22Rv1 (cell line): ENCODE measurements around the gene BCL11A.

Experiments
- H3K27ac ChIP-seq: fragments of 450-650 bp; 2 replicates; pipeline ENCODE4 v1.5.1; 2017
- ZFX ChIP-seq: fragments of 450-650 bp; IDR thresholded peaks from 2 replicates; pipeline ENCODE4 v1.6.1; 2017; ENCODE audit warnings: antibody characterized with exemption, borderline replicate concordance
- TF ChIP-seq, protein P1 (sequence below): fragments of 450-650 bp; IDR thresholded peaks from 2 replicates; pipeline ENCODE4 v1.5.1; 2017; ENCODE audit warnings: mild to moderate bottlenecking

The BCL11A gene

DNA sequence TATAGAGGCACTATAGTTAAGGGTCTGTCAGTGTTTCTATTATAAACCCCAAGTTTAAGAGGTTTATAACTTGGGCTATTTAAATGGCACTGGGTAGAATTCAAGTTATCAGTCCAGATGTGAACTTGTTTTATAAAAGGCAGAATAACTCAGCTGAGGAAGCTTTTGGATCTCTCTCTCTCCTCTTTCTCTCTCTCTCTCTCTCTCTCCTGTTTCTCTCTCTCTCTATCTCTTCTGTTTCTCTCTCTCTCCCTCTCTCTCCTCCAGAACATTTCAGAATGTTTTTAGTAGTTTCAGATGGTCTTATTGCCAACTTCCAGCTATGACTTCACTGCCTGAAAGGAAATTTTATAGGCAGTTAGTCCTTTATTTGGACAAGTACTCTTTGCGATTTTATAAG is 6.4 kb upstream of the BCL11A start:
- TF ChIP-seq ZFX = no peak
- TF ChIP-seq, protein P1, sequence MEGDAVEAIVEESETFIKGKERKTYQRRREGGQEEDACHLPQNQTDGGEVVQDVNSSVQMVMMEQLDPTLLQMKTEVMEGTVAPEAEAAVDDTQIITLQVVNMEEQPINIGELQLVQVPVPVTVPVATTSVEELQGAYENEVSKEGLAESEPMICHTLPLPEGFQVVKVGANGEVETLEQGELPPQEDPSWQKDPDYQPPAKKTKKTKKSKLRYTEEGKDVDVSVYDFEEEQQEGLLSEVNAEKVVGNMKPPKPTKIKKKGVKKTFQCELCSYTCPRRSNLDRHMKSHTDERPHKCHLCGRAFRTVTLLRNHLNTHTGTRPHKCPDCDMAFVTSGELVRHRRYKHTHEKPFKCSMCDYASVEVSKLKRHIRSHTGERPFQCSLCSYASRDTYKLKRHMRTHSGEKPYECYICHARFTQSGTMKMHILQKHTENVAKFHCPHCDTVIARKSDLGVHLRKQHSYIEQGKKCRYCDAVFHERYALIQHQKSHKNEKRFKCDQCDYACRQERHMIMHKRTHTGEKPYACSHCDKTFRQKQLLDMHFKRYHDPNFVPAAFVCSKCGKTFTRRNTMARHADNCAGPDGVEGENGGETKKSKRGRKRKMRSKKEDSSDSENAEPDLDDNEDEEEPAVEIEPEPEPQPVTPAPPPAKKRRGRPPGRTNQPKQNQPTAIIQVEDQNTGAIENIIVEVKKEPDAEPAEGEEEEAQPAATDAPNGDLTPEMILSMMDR = no peak
- no peak overlapping the region for H3K27ac ChIP-seq

DNA sequence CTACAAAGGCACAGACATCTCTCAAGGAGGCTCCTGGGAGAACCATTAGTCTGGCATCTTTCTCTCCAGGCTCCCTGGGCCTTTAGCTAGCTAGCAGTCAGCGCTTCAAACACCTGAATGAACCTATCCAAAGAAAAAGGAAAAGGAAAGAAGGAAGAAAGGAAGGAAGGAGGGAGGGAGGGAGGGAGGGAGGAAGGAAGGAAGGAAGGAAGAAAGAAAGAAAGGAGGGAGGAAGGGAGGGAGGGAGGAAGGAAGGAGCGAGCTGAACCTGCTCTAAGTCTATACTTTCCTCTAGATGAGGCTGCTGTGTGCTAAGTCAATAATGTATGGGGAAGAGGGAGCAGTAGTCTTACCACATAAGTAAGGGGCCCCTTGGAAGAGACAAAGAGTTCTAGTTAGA is 5.1 kb upstream of the BCL11A start:
- H3K27ac ChIP-seq = no peak overlapping the region
- TF ChIP-seq, protein P1 = no peak
- TF ChIP-seq ZFX = no peak

DNA sequence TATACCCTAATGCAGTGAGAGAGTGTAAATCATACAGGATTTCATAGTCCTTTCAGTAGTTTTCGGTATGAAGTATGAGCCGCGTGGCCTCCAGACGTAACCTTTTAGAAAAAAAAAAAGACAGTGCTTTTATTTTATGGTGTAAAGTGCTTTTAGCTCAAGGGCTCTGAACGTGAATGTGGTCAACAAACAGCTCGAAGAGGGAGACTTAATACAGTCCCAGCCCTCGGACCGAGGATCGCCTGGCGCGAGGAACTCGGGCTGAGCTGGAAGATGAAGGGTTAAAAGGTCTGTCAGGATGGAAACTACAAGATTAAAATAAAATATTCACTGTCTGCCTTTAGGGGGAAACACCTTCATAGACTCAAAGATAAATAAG is 4.0 kb upstream of the BCL11A start:
- TF ChIP-seq, protein P1 = no peak
- no peak for TF ChIP-seq ZFX
- H3K27ac ChIP-seq = no peak overlapping the region

DNA sequence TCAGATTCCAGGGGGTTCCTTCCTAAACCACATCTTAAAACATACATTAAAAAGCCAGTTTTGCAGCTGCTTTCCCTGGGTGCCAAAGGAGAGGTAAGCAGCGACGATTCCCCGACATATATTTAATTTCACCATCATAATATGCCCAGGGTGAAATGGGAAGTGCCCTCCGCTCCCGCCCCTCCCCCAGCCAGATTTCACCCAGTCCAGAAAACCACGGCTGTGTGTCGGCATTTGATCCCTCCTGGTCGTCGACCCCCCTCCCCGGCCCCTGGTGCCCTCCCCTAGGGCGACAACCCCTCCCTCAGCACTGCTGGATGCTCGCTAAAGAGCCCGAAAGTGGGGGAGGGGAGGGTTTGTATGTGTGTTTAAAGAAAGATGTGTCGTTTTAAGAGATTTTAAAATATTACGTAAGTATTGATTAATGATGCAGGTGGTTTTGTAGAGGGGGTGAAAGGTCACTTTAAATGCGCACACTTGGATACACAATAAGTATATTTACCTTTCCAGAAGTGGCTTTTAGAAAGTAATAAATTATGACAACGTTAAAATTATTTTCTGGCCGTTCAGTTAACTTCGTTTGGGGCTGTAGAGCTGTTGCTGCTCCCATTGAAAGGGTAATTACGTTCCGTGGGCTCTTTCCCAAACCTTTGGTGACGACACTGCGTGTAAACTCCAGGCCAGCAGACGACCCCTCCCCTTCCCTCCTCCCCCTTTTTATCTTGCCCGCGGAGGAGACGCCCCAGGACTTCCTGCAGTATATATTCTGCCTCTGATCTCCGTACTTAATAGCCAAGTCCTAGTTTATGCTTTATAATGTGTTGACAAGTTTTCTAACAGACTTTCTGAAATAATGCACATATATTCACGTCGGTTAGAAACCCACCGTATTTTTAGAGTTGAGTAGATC is 3.4 kb upstream of the BCL11A start:
- TF ChIP-seq, protein P1 = no peak
- TF ChIP-seq ZFX = no peak
- H3K27ac ChIP-seq = no peak overlapping the region

DNA sequence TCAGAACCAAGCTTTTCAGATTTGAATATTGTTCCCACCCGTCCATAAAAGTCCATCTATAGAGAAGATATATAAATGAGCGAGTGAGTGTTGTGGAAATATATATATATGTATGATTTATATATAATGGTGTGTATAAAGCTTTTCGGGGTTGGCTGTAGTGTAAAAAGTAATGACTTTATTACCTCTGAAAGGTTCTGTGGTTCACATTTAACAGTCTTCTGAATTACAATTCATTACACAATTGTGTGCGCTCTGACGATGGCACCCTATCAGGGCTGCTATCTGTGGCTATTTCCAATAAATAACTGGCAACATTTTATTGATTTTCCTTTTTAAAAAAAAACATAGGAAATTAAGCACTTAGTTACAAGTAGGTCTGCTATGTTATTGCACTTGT is 2.7 kb upstream of the BCL11A start:
- H3K27ac ChIP-seq = no peak overlapping the region
- TF ChIP-seq, protein P1 = no peak
- no peak for TF ChIP-seq ZFX

DNA sequence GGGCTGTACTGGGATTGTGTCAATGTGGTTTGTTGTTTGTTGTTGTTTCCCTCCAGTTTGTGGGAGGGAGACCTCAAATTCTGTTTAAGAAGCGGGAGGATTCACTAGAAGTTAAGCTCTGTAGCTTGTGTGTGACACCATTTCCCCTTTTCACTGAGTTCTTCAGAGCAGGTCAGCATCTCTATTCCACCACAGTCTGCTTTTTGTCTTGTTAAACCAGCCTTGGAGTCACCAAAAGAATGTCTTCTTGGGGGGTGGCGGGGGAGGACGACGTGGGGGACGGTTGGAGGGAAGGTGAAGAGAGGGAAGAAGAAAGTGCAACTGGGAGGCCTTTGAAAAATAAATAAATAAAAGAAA is 2.3 kb upstream of the BCL11A start:
- TF ChIP-seq, protein P1 = no peak
- no peak for TF ChIP-seq ZFX
- H3K27ac ChIP-seq = peak overlapping the region; percentile 29; the same call in 1 of the 2 replicates

DNA sequence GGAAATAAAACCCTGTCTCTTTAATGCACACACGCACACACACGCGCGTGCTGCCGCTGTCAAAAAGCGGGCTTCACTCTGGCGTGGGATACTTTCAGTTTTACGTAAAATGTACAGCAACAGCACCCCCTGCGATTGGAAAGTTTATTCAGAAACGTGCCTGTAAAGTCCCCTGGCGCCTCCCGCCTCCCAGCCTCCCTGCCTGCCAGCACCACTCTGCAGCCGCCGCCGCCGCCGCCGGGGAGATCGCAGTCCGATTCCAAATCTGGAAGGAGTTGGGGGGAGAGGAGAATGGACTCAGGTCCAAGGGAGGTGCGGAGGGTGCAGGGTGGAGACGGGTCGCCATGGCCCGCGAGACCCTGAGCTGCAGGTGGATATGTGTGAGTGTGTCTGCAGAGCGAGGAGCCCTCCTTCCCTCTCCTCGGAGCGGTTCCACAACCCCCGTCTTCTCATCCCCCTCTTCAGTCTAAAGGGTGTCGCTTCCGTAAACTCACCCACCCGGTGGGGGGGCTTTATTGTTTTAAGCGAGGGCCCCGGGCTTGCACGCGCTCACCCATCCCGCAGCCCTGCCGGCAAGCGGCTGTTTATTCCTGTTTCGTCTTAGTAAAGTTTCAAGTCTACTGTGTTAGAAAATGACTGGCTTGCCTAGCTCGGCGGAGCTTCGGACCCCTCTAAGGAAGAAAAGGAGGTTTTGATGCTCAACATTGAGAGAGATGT is 1.8 kb upstream of the BCL11A start:
- H3K27ac ChIP-seq = peak overlapping the region; percentile 29; the same call in 1 of the 2 replicates
- TF ChIP-seq, protein P1 = peak; percentile 56
- TF ChIP-seq ZFX = no peak
